ENCODE results near the gene CREBBP.

CREBBP gene

GRCh38 chr16:3736116-3736515, 144.4 kb downstream of the CREBBP start:
- DNase-seq (ENCODE audit: low read depth) = no peak

GRCh38 chr16:3735541-3735940, 145.0 kb downstream of the CREBBP start:
- no peak for DNase-seq (ENCODE audit: low read depth)

- no peak for DNase-seq (ENCODE audit: low read depth)
These were observed 145.7 kb downstream of the CREBBP start for GRCh38 chr16:3734758-3735221.

GRCh38 chr16:3734084-3734757, 146.3 kb downstream of the CREBBP start:
- no peak for DNase-seq (ENCODE audit: low read depth)

GRCh38 chr16:3732171-3732570, 148.3 kb downstream of the CREBBP start:
- no peak for DNase-seq (ENCODE audit: low read depth)

- DNase-seq (ENCODE audit: low read depth) = no peak
These were observed 149.2 kb downstream of the CREBBP start for GRCh38 chr16:3731126-3731935.

GRCh38 chr16:3730161-3731125, 150.1 kb downstream of the CREBBP start:
- no peak for DNase-seq (ENCODE audit: low read depth)

- no peak for DNase-seq (ENCODE audit: low read depth)
These were observed 151.1 kb downstream of the CREBBP start for GRCh38 chr16:3729161-3730112.

GRCh38 chr16:3728424-3729160, 151.9 kb downstream of the CREBBP start:
- DNase-seq (ENCODE audit: low read depth) = no peak

GRCh38 chr16:3727806-3728381, 152.6 kb downstream of the CREBBP start:
- no peak for DNase-seq (ENCODE audit: low read depth)

- no peak for DNase-seq (ENCODE audit: low read depth)
These were observed 154.4 kb downstream of the CREBBP start for GRCh38 chr16:3726021-3726687.

GRCh38 chr16:3725276-3725675, 155.2 kb downstream of the CREBBP start:
- DNase-seq (ENCODE audit: low read depth) = no peak

GRCh38 chr16:3722508-3722907, 158.0 kb downstream of the CREBBP start:
- no peak for DNase-seq (ENCODE audit: low read depth)

- no peak for DNase-seq (ENCODE audit: low read depth)
These were observed 160.1 kb downstream of the CREBBP start for GRCh38 chr16:3720418-3720817.

- DNase-seq (ENCODE audit: low read depth) = no peak
These were observed 161.9 kb downstream of the CREBBP start for GRCh38 chr16:3718628-3719027.

- no peak for DNase-seq (ENCODE audit: low read depth)
These were observed 162.5 kb downstream of the CREBBP start for GRCh38 chr16:3718019-3718391.

GRCh38 chr16:3717235-3718018, 163.1 kb downstream of the CREBBP start, which contains the start of gene TRAP1:
TRAP1 (minus strand) TSS chr16:3717524; CDS start chr16:3717508, 16 bp downstream.
- peak; percentile 89 for DNase-seq (ENCODE audit: low read depth)

GRCh38 chr16:3716831-3717234, 163.7 kb downstream of the CREBBP start:
- no peak for DNase-seq (ENCODE audit: low read depth)

GRCh38 chr16:3715430-3715829, 165.1 kb downstream of the CREBBP start:
- no peak for DNase-seq (ENCODE audit: low read depth)
